ENCODE measurements around the gene SLC25A45. TPM values are rescaled to one million over a fixed set of nuclear protein-coding genes. Genes with fewer than 3 reads are reported as not detected.

The SLC25A45 gene
- polyA plus RNA-seq, 1 donor (not counting 4 experiments of a cell fraction or from before 2014, with no cell fraction given), result 0.20 TPM

DNA sequence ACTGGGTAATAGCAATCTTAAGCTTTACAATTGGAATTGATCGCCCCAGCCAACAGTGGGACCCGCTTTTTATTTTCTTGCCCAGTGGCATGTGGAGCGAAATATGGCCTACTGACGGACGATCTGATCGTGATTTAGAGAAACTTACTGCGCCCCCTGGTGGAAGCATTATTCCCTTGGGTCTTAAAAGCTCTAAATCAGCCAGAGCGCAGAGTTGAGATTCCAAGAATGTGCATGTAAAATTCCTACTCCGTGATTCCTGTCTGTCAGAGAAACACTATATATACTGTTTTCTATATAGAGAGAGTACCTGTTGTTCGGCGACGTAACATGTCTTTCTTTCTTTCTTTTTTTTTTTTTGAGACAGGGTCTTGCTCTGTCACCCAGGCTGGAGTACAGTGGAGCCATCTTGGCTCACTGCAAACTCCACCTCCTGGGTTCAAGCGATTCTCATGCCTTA, 52.5 kb downstream of the SLC25A45 start:
- Histone ChIP-seq H2AFZ (ENCODE audit: control insufficient read depth, low read length) (peak overlapping the region; percentile 51), H3K27me3 (ENCODE audit: control insufficient read depth, extremely low read depth, insufficient read depth, low read length) (no peaks in the 10 kb centered on the region), H3K4me1 (ENCODE audit: control insufficient read depth, extremely low read depth, insufficient read depth, low read length) (peaks cover 11% of the 10 kb centered on the region), H3K4me2 (ENCODE audit: control insufficient read depth, extremely low read depth, insufficient read depth, low read depth, low read length) (peak overlapping the region; percentile 26), H3K9me1 (ENCODE audit: control insufficient read depth, extremely low read depth, insufficient read depth, low read length) (no peaks in the 10 kb centered on the region), H4K20me1 (ENCODE audit: control insufficient read depth, extremely low read depth, insufficient read depth, low read length) (no peaks in the 10 kb centered on the region), H3K79me2 (ENCODE audit: control insufficient read depth, insufficient read depth, low read length) (peaks cover 13% of the 10 kb centered on the region), H3K36me3 (ENCODE audit: control insufficient read depth in 2 of 2, extremely low read depth in 1 of 2, insufficient read depth in 2 of 2, low read length in 2 of 2) (no peaks in the 10 kb centered on the region), H3K9ac (ENCODE audit: control insufficient read depth, extremely low read depth, insufficient read depth, low read length) (peak overlapping the region; percentile 43), H3K4me3 (ENCODE audit: control insufficient read depth in 2 of 3, extremely low read depth in 1 of 3, insufficient read depth in 2 of 3, low read depth in 1 of 3, low read length in 3 of 3) (no peak overlapping the region), H3K9me3 (ENCODE audit: control insufficient read depth, low read depth, low read length) (no peaks in the 10 kb centered on the region), H3K27ac (ENCODE audit: control insufficient read depth, insufficient read depth, low read length) (no peak overlapping the region)
- dilution Hi-C loops (cut with MboI; ENCODE audit: extremely low pct_ligation_motif_present, low sequenced_read_pairs), result no loop called here
- FAIRE-seq, result peak; percentile 55
- DNase-seq (ENCODE audit: low read depth, low spot score), result no peak
- TF ChIP-seq EZH2 (IDR thresholded peaks at IDR 0.05; ENCODE audit: low read length), result no peak
- TF ChIP-seq CTCF (optimal IDR thresholded peaks at IDR 0.05 in 1 of 3, IDR thresholded peaks at IDR 0.05 in 1 of 3, conservative IDR thresholded peaks at IDR 0.05 in 1 of 3; ENCODE audit: extremely low read depth in 1 of 3, insufficient read depth in 2 of 3, low read length in 3 of 3), result peak; percentile 66 to 76 (median 69)

DNA sequence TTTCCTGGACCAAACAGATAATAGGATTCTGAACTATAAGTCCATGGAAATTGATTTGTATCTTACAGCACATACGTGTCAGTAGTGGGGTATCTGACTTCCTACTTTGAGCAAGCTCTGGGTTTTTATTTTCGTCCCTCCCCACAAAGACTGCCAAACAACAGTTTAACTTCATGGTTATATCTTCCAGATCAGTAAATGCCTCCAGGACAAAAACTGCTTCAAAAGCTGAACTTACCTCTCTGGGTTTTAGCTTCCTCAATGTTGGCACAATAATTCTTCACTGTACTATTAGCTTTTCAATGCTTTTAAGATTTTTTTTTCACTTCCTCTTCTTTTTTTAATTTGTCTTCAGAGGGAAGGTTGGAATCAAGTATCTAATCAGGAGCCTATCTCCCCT, 53.0 kb downstream of the SLC25A45 start:
- Histone ChIP-seq H3K27me3 (ENCODE audit: control insufficient read depth, extremely low read depth, insufficient read depth, low read length) (no peaks in the 10 kb centered on the region), H3K4me1 (ENCODE audit: control insufficient read depth, extremely low read depth, insufficient read depth, low read length) (peaks cover 6% of the 10 kb centered on the region), H2AFZ (ENCODE audit: control insufficient read depth, low read length) (peak overlapping the region; percentile 51), H3K79me2 (ENCODE audit: control insufficient read depth, insufficient read depth, low read length) (peaks cover 8% of the 10 kb centered on the region), H3K9ac (ENCODE audit: control insufficient read depth, extremely low read depth, insufficient read depth, low read length) (peak overlapping the region; percentile 43), H3K36me3 (ENCODE audit: control insufficient read depth in 2 of 2, extremely low read depth in 1 of 2, insufficient read depth in 2 of 2, low read length in 2 of 2) (no peaks in the 10 kb centered on the region), H3K27ac (ENCODE audit: control insufficient read depth, insufficient read depth, low read length) (no peak overlapping the region), H4K20me1 (ENCODE audit: control insufficient read depth, extremely low read depth, insufficient read depth, low read length) (no peaks in the 10 kb centered on the region), H3K9me1 (ENCODE audit: control insufficient read depth, extremely low read depth, insufficient read depth, low read length) (no peaks in the 10 kb centered on the region), H3K4me3 (ENCODE audit: control insufficient read depth in 2 of 3, extremely low read depth in 1 of 3, insufficient read depth in 2 of 3, low read depth in 1 of 3, low read length in 3 of 3) (no peak overlapping the region), H3K9me3 (ENCODE audit: control insufficient read depth, low read depth, low read length) (no peaks in the 10 kb centered on the region), H3K4me2 (ENCODE audit: control insufficient read depth, extremely low read depth, insufficient read depth, low read depth, low read length) (peak overlapping the region; percentile 26)
- dilution Hi-C loops (cut with MboI; ENCODE audit: extremely low pct_ligation_motif_present, low sequenced_read_pairs), result no loop called here
- no peak for TF ChIP-seq CTCF (optimal IDR thresholded peaks at IDR 0.05 in 1 of 3, IDR thresholded peaks at IDR 0.05 in 1 of 3, conservative IDR thresholded peaks at IDR 0.05 in 1 of 3; ENCODE audit: extremely low read depth in 1 of 3, insufficient read depth in 2 of 3, low read length in 3 of 3)
- TF ChIP-seq EZH2 (IDR thresholded peaks at IDR 0.05; ENCODE audit: low read length), result no peak
- no peak for FAIRE-seq
- DNase-seq (ENCODE audit: low read depth, low spot score), result no peak

Measured in keratinocyte (primary cell).